ENCODE measurements around the gene TAB3. TPM values are rescaled to one million over a fixed set of nuclear protein-coding genes. Genes with fewer than 3 reads are reported as not detected.
"Not testable (repeated sequence)": the region's sequence is repeated elsewhere in the genome, so short reads cannot be mapped to it uniquely, and the experiment has no call there.

TAB3 gene
- total RNA-seq, 2 experiments from 2014 or later: 18.7 to 20.1 TPM

DNA sequence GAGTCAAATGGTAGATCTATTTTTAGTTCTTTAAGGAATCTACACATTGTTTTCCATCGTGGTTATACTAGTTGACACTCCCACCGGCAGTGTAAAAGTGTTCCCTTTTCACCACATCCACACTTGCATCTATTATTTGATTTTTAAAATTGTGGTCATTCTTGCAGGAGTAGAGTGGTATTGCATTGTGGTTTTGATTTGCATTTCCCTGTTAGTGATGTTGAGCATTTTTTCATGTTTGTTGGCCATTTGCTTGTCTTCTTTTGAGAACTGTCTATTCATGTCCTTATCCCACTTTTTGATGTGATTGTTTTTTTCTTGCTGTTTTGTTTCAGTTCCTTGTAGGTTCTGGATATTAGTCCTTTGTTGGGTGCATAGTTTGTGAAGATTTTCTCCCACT is 70.0 kb downstream of the TAB3 start:
- H3K4me3 Mint-ChIP-seq: no peak overlapping the region
- H3K4me1 Mint-ChIP-seq: peaks cover 4% of the 10 kb centered on the region
- DNase-seq: no peak
- POLR2A ChIA-PET: no interaction called here
- ATAC-seq: no peak
- intact Hi-C loops (cut with DNase I, micrococcal nuclease): no loop called here
- H3K27me3 Mint-ChIP-seq: no peaks in the 10 kb centered on the region
- H3K9me3 Mint-ChIP-seq (ENCODE audit: low read depth): no peaks in the 10 kb centered on the region
- CTCF ChIA-PET: no interaction called here
- H3K27ac Mint-ChIP-seq: no peak overlapping the region
- no peaks in the 10 kb centered on the region for H3K36me3 Mint-ChIP-seq (ENCODE audit: low read depth)

DNA sequence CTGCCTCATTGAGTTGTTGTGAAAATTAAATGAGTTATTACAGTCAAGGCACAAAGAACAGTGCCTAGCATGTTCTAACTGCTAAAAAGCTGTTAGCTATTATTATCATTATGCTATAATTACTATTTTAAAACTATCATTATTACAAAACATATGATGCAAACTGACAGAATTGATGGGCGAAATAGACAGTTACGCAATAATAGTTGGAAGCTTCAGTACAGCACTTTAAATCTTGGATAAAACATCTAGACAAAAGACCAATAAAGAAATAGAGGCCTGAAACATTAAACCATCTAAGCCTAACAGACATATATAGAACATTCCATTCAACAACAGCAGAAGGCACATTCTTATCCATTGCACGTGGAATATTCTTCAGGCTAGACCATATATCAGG is 73.0 kb downstream of the TAB3 start:
- CTCF ChIA-PET: no interaction called here
- intact Hi-C loops (cut with DNase I, micrococcal nuclease): no loop called here
- Mint-ChIP-seq H3K4me1 (no peaks in the 10 kb centered on the region), H3K27me3 (no peaks in the 10 kb centered on the region), H3K9me3 (ENCODE audit: low read depth) (no peaks in the 10 kb centered on the region), H3K36me3 (ENCODE audit: low read depth) (no peaks in the 10 kb centered on the region), H3K4me3 (no peak overlapping the region), H3K27ac (no peak overlapping the region)
- DNase-seq (no peak), ATAC-seq (no peak)
- POLR2A ChIA-PET: no interaction called here

DNA sequence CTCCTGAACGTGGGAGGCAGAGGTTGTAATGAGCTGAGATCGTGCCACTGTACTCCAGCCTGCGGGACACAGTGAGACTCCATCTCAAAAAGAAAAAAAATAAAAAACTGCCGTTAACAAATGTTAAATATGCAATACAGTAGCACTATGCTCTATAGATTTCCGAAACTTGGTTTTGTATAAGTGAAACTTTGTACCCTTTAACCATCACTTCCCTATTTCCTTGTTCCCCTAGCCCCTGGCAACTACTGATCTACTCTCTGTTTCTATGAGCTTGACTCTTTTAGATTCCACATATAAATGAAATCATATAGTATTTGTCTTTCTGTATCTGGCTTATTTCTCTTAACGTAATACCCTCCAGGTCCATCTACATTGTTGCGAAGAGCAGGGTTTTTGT is 74.1 kb downstream of the TAB3 start:
- Mint-ChIP-seq H3K9me3 (ENCODE audit: low read depth) (no peaks in the 10 kb centered on the region), H3K27me3 (no peaks in the 10 kb centered on the region), H3K27ac (no peak overlapping the region), H3K4me3 (no peak overlapping the region), H3K36me3 (ENCODE audit: low read depth) (no peaks in the 10 kb centered on the region), H3K4me1 (no peaks in the 10 kb centered on the region)
- no peak for DNase-seq
- CTCF ChIA-PET: no interaction called here
- intact Hi-C loops (cut with DNase I, micrococcal nuclease): no loop called here
- POLR2A ChIA-PET: no interaction called here
- ATAC-seq: no peak

DNA sequence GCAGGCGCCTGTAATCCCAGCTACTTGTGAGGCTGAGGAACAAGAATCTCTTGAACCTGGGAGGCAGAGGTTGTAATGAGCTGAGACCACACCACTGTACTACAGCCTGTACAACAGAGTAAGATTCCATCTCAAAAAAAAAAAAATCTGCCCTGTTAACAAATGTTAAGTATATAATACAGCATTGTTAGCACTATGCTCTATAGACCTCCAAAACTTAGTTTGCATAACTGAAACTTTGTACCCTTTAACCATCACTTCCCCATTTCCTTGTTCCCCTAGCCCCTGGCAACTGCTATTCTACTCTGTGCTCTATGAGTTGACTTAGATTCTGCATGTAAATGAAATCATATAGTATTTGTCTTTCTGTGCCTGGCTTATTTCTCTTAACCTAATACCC is 76.7 kb downstream of the TAB3 start:
- intact Hi-C loops (cut with DNase I, micrococcal nuclease): no loop called here
- H3K4me3 Mint-ChIP-seq: no peak overlapping the region
- no peaks in the 10 kb centered on the region for H3K9me3 Mint-ChIP-seq (ENCODE audit: low read depth)
- H3K27ac Mint-ChIP-seq: no peak overlapping the region
- ChIA-PET CTCF (interaction anchor here (0.7 kb wide), 1 partner anchor 525 kb away, joined by 3 read pairs; no protein-coding TSS in a partner anchor), POLR2A (no interaction called here)
- H3K4me1 Mint-ChIP-seq: no peaks in the 10 kb centered on the region
- no peak for ATAC-seq
- H3K27me3 Mint-ChIP-seq: peaks cover 2% of the 10 kb centered on the region
- no peak for DNase-seq
- H3K36me3 Mint-ChIP-seq (ENCODE audit: low read depth): no peaks in the 10 kb centered on the region

DNA sequence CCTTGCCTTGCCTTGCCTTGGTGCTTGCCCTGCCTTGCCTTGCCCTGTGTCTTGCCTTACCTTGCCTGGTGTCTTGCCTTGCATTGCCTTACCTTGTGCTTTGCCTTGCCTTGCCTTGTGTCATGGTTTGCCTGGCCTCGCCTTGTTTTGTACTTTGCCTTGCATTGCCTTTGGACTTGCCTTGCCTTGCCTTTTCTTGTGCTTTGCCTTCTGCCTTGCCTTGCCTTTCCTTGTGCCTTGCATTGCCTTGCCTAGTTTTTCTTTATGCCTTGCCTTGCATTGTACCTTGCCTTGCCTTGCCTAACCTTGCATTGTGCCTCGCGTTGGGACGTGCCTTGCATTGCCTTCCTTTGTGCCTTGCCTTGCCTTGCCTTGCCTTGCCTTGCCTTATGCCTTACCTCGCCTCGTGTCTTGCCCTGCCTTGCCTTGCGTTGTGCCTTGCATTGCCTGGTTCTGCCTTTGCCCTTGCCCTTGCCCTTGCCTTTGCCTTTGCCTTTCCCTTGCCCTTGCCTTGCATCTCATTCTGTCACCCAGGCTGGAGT is 82.8 kb downstream of the TAB3 start:
- ChIA-PET CTCF (no interaction called here), POLR2A (no interaction called here)
- Mint-ChIP-seq H3K9me3 (ENCODE audit: low read depth) (no peaks in the 10 kb centered on the region), H3K27me3 (peaks cover 2% of the 10 kb centered on the region), H3K36me3 (ENCODE audit: low read depth) (no peaks in the 10 kb centered on the region), H3K27ac (no peak overlapping the region), H3K4me1 (no peaks in the 10 kb centered on the region), H3K4me3 (no peak overlapping the region)
- DNase-seq (no peak), ATAC-seq (no peak)
- intact Hi-C loops (cut with DNase I, micrococcal nuclease): no loop called here

DNA sequence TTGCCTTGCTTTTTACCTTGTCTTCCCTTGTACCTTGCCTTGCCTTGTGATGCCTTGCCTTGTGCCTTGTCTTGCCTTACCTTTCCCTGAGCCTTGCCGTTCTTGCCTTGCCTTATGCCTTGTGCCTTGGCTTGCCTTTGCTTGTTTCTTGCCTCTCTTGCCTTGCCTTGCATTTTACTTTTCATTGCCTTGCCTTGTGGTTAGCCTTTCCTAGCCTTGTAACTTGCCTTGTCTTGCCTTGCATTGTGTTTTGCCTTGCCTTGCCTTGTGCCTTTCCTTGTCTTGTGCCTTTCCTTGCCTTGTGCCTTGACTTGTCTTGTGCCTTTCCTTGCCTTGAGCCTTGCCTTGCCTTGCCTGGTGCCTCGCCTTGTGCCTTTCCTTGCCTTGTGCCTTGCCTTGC is 84.6 kb downstream of the TAB3 start:
- H3K4me3 Mint-ChIP-seq: no peak overlapping the region
- peaks cover 2% of the 10 kb centered on the region for H3K27me3 Mint-ChIP-seq
- DNase-seq (no peak), ATAC-seq (no peak)
- no peaks in the 10 kb centered on the region for H3K9me3 Mint-ChIP-seq (ENCODE audit: low read depth)
- ChIA-PET POLR2A (no interaction called here), CTCF (no interaction called here)
- no peaks in the 10 kb centered on the region for H3K4me1 Mint-ChIP-seq
- H3K27ac Mint-ChIP-seq: no peak overlapping the region
- no peaks in the 10 kb centered on the region for H3K36me3 Mint-ChIP-seq (ENCODE audit: low read depth)
- intact Hi-C loops (cut with DNase I, micrococcal nuclease): no loop called here

DNA sequence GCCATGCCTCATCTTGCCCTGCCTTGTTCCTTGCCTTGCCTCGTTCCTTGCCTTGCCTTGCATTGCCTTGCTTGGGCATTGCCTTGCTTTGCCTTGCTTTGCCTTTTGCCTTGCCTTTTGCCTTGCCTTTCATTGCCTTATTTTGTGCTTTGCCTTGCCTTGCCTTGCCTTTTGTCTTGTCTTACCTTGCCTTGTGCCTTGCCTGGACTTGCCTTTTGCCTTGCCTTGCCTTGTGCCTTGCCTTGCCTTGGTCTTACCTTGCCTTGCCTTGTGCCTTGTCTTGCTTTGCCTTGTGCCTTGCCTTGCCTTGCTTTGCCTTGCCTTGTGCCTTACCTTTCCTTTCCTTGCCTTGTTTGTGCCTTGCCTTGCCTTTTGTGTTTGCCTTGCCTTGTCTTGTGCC is 88.2 kb downstream of the TAB3 start:
- intact Hi-C loops (cut with DNase I, micrococcal nuclease): no loop called here
- Mint-ChIP-seq H3K4me1 (no peaks in the 10 kb centered on the region), H3K27me3 (no peaks in the 10 kb centered on the region), H3K9me3 (ENCODE audit: low read depth) (no peaks in the 10 kb centered on the region), H3K4me3 (no peak overlapping the region), H3K36me3 (ENCODE audit: low read depth) (no peaks in the 10 kb centered on the region), H3K27ac (no peak overlapping the region)
- CTCF ChIA-PET: no interaction called here
- POLR2A ChIA-PET: no interaction called here
- no peak for DNase-seq
- ATAC-seq: no peak

DNA sequence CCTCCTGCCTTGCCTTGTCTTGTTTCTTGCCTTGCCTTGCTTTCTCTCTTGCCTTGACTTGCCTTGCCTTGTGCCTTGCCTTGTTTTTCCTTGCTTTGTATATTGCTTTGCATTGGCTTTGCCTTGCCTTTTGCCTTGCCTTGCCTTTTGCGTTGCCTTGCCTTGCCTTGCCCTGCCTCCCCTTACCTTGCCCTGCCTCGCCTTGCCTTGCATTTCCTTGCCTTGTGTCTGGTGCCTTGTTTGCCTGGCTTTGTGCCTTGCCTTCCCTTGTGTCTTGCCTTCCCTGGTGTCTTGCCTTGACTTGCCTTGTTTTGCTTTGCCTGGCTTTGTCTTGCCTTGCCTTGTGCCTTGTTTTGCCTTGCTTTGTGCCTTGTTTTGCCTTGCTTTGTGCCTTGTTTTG is 89.7 kb downstream of the TAB3 start:
- H3K4me3 Mint-ChIP-seq: no peak overlapping the region
- no peak for DNase-seq
- no peaks in the 10 kb centered on the region for H3K36me3 Mint-ChIP-seq (ENCODE audit: low read depth)
- ATAC-seq: no peak
- no peaks in the 10 kb centered on the region for H3K27me3 Mint-ChIP-seq
- CTCF ChIA-PET: no interaction called here
- intact Hi-C loops (cut with DNase I, micrococcal nuclease): no loop called here
- no peak overlapping the region for H3K27ac Mint-ChIP-seq
- no peaks in the 10 kb centered on the region for H3K4me1 Mint-ChIP-seq
- POLR2A ChIA-PET: no interaction called here
- no peaks in the 10 kb centered on the region for H3K9me3 Mint-ChIP-seq (ENCODE audit: low read depth)

DNA sequence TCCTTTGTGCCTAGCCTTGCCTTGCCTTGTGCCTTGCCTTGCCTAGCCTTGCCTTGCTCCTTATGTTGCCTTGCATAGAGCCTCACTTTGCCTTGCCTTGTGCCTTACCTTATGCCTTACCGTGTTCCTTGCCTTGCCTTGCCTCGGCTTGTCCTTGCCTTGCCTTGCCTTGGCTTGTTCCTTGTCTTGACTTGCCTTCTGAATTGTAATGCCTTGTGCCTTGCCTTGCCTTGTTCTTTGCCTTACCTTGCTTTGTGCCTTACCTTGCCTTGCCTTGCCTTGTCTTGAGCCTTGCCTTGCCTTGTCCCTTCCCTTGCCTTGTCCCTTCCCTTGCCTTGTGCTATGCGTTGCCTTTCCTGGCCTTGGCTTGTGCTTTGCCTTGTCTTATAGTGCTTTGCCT is 90.2 kb downstream of the TAB3 start:
- ATAC-seq (no peak), DNase-seq (no peak)
- POLR2A ChIA-PET: no interaction called here
- intact Hi-C loops (cut with DNase I, micrococcal nuclease): no loop called here
- H3K36me3 Mint-ChIP-seq (ENCODE audit: low read depth): no peaks in the 10 kb centered on the region
- H3K9me3 Mint-ChIP-seq (ENCODE audit: low read depth): no peaks in the 10 kb centered on the region
- H3K27me3 Mint-ChIP-seq: no peaks in the 10 kb centered on the region
- no peaks in the 10 kb centered on the region for H3K4me1 Mint-ChIP-seq
- H3K27ac Mint-ChIP-seq: no peak overlapping the region
- CTCF ChIA-PET: no interaction called here
- no peak overlapping the region for H3K4me3 Mint-ChIP-seq

DNA sequence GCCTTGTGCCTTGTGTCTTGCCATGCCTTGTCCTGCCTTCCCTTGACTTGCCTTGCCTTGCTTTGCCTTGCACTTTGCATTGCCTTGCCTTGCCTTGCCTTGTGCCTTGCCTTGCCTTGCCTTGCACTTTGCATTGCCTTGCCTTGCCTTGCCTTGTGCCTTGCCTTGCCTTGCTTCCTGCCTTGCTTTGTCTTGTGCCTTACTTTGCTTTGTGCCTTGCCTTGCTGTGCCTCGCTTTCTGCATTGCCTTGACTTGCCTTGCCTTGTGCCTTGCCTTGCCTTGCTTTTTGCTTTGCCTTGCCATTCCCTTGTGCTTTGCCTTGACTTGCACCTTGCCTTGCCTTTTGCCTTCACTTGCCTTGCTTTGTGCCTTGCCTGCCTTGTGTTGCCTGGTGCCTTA is 91.8 kb downstream of the TAB3 start:
- H3K36me3 Mint-ChIP-seq (ENCODE audit: low read depth); intact Hi-C loops (cut with DNase I, micrococcal nuclease); H3K27me3 Mint-ChIP-seq; CTCF ChIA-PET; H3K4me3 Mint-ChIP-seq; DNase-seq; H3K9me3 Mint-ChIP-seq (ENCODE audit: low read depth); H3K4me1 Mint-ChIP-seq; POLR2A ChIA-PET; H3K27ac Mint-ChIP-seq; ATAC-seq: not testable (repeated sequence)

DNA sequence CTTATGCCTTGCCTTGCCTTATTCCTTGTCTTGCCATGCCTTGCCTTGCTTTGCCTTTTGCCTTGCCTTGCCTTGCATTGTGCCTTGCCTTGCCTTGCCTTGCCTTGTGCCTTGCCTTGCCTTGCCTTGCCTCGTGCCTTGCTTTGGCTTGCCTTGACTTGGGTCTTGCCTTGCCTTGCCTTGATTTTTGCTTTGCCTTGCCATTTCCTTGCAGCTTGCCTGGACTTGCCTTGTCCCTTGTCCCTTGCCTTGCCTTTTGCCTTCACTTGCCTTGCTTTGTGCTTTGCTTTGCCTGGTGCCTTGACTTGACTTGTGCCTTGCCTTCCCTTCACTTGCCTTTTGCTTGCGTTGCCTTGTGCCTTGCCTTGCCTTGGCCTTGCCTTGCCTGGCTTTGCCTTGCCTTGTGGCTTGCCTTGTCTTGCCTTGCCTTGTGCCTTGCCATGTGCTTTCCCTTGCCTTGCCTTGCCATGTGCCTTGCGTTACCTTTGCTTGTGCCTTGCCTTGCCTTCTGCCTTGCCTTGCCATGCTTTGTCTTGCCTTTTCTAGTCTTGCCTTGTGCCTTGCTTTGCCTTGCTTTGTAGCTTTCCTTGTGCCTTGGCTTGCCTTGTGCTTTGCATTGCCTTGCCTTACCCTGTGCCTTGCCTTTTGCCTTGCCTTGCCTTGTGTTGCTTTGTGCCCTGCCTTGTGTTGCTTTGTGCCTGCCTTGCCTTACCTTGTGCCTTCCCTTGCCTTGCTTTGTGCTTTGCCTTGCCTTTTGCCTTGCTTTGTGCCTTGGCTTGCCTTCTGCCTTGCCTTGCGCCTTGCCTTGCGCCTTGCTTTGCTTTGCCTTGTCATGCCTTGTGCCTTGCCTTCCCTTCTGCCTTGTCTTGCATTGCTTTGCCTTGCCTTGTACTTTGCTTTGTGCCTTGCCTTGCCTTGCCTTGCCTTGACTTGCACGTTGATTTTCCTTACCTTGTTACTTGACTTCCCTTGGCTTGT is 92.8 kb downstream of the TAB3 start:
- intact Hi-C loops (cut with DNase I, micrococcal nuclease): no loop called here
- no peaks in the 10 kb centered on the region for H3K9me3 Mint-ChIP-seq (ENCODE audit: low read depth)
- ChIA-PET POLR2A (no interaction called here), CTCF (no interaction called here)
- H3K27me3 Mint-ChIP-seq: no peaks in the 10 kb centered on the region
- DNase-seq (no peak), ATAC-seq (no peak)
- no peak overlapping the region for H3K4me3 Mint-ChIP-seq
- no peaks in the 10 kb centered on the region for H3K36me3 Mint-ChIP-seq (ENCODE audit: low read depth)
- H3K27ac Mint-ChIP-seq: no peak overlapping the region
- no peaks in the 10 kb centered on the region for H3K4me1 Mint-ChIP-seq

DNA sequence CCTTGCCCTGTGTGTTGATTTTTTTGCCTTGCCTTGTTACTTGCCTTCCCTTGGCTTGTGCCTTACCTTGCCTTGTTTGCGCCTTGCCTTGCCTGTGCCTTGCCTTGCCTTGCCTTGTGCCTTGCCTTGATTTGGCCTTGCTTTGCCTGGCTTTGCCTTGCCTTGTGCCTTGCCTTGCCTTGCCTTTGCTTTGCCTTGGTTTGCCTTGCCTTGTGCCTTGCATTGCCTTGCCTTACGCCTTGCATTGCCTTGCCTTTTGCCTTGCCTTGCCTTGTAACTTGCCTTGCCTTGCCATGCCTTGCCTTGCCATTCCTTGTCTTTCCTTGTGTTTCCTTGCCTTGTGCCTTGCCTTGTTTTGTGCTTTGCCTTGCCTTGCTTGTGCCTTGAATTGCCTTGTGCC is 94.6 kb downstream of the TAB3 start:
- H3K9me3 Mint-ChIP-seq (ENCODE audit: low read depth): no peaks in the 10 kb centered on the region
- intact Hi-C loops (cut with DNase I, micrococcal nuclease): no loop called here
- H3K27ac Mint-ChIP-seq: no peak overlapping the region
- no peaks in the 10 kb centered on the region for H3K4me1 Mint-ChIP-seq
- POLR2A ChIA-PET: no interaction called here
- DNase-seq: no peak
- CTCF ChIA-PET: no interaction called here
- no peak overlapping the region for H3K4me3 Mint-ChIP-seq
- H3K27me3 Mint-ChIP-seq: no peaks in the 10 kb centered on the region
- ATAC-seq: no peak
- H3K36me3 Mint-ChIP-seq (ENCODE audit: low read depth): no peaks in the 10 kb centered on the region

Measured in activated CD4-positive, alpha-beta T cell treated with anti-CD3 and anti-CD28 coated beads for 36 hours (primary cell).